NCI-H1417 (cell line): ENCODE measurements around the gene ATP11A.
"Not testable (repeated sequence)": the region's sequence is repeated elsewhere in the genome, so short reads cannot be mapped to it uniquely, and the experiment has no call there.

ENCODE experiments used
- DNase-seq, 3 experiments: peaks; one replicate each; lab custom pipeline; 2025; lab: John Stamatoyannopoulos, UW

Gene ATP11A

GRCh38 chr13:112670864-112671263 is 19.0 kb upstream of the ATP11A start:
- DNase-seq = no peak

- no peak for DNase-seq
Measured at GRCh38 chr13:112671359-112671758, 18.5 kb upstream of the ATP11A start.

- no peak for DNase-seq
Measured at GRCh38 chr13:112672651-112673284, 17.1 kb upstream of the ATP11A start.

- DNase-seq = peak in 1 of 3 experiments; percentile 28
Measured at GRCh38 chr13:112674412-112675365, 15.1 kb upstream of the ATP11A start.

GRCh38 chr13:112675366-112675756 is 14.5 kb upstream of the ATP11A start:
- peak in 1 of 3 experiments; percentile 46 for DNase-seq

- DNase-seq = not testable (repeated sequence)
Measured at GRCh38 chr13:112677421-112677962, 12.3 kb upstream of the ATP11A start.

- DNase-seq = no peak
Measured at GRCh38 chr13:112679381-112679780, 10.5 kb upstream of the ATP11A start.

GRCh38 chr13:112679932-112680677 is 9.7 kb upstream of the ATP11A start:
- DNase-seq = no peak

GRCh38 chr13:112680741-112681360 is 9.0 kb upstream of the ATP11A start:
- no peak for DNase-seq

- DNase-seq = no peak
Measured at GRCh38 chr13:112683581-112683980, 6.3 kb upstream of the ATP11A start.

GRCh38 chr13:112684071-112684845 is 5.6 kb upstream of the ATP11A start:
- DNase-seq = no peak

- DNase-seq = not testable (repeated sequence)
Measured at GRCh38 chr13:112685189-112685805, 4.5 kb upstream of the ATP11A start.

- peak in 2 of 3 experiments; percentile 28 to 53 for DNase-seq
Measured at GRCh38 chr13:112685896-112686295, 3.9 kb upstream of the ATP11A start.

- DNase-seq = no peak
Measured at GRCh38 chr13:112686364-112686763, 3.5 kb upstream of the ATP11A start.

GRCh38 chr13:112686987-112687386 is 2.9 kb upstream of the ATP11A start:
- no peak for DNase-seq

GRCh38 chr13:112687836-112688559 is 1.8 kb upstream of the ATP11A start:
- peak in 1 of 3 experiments; percentile 60 for DNase-seq

- peak in 2 of 3 experiments; percentile 71 to 82 for DNase-seq
Measured at GRCh38 chr13:112688560-112689302, 1.1 kb upstream of the ATP11A start.

GRCh38 chr13:112690283-112690929 is 568 bp downstream of the ATP11A start:
- DNase-seq = peak; percentile 73 to 90 (median 86)
